HG03571 (cell line): ENCODE results near the gene CCDC83.
A peak's percentile ranks its signal among the peaks of the same experiment; 100 is the strongest.

Source experiments
- ATAC-seq: cut with Tn5 transposase; IDR thresholded peaks from one replicate; pipeline ENCODE4 v1.9.1; 2021; ENCODE audit not compliant: unreplicated experiment

Gene CCDC83

GRCh38 chr11:85855341-85855656, at the start of gene CCDC83:
CCDC83 (plus strand) TSS chr11:85855383; CDS start chr11:85865124, 9,741 bp downstream.
- ATAC-seq, result no peak

GRCh38 chr11:85805387-85805786, 49.8 kb upstream of the CCDC83 start:
- no peak for ATAC-seq

- no peak for ATAC-seq
Measured at GRCh38 chr11:85806016-85806415, 49.2 kb upstream of the CCDC83 start.

GRCh38 chr11:85806876-85807275, 48.3 kb upstream of the CCDC83 start:
- no peak for ATAC-seq

GRCh38 chr11:85809191-85809590, 46.0 kb upstream of the CCDC83 start:
- no peak for ATAC-seq

GRCh38 chr11:85809863-85810262, 45.3 kb upstream of the CCDC83 start:
- no peak for ATAC-seq

GRCh38 chr11:85810521-85810870, 44.7 kb upstream of the CCDC83 start:
- no peak for ATAC-seq

GRCh38 chr11:85810871-85811611, 44.1 kb upstream of the CCDC83 start, which contains the start of gene SYTL2:
SYTL2 (minus strand) TSS chr11:85811141; CDS start chr11:85757725, 53,416 bp downstream.
- peak; percentile 76 for ATAC-seq

GRCh38 chr11:85811624-85812023, 43.6 kb upstream of the CCDC83 start:
- no peak for ATAC-seq

- ATAC-seq, result no peak
Measured at GRCh38 chr11:85813721-85814120, 41.5 kb upstream of the CCDC83 start.

GRCh38 chr11:85815186-85815931, 39.8 kb upstream of the CCDC83 start:
- no peak for ATAC-seq

GRCh38 chr11:85819441-85819840, 35.7 kb upstream of the CCDC83 start:
- no peak for ATAC-seq

- ATAC-seq, result no peak
Measured at GRCh38 chr11:85821636-85822035, 33.5 kb upstream of the CCDC83 start.

GRCh38 chr11:85822814-85823213, 32.4 kb upstream of the CCDC83 start:
- no peak for ATAC-seq

GRCh38 chr11:85823816-85824215, 31.4 kb upstream of the CCDC83 start:
- no peak for ATAC-seq

GRCh38 chr11:85825616-85826015, 29.6 kb upstream of the CCDC83 start:
- ATAC-seq, result no peak

GRCh38 chr11:85826116-85826855, 28.9 kb upstream of the CCDC83 start:
- peak; percentile 63 for ATAC-seq

- no peak for ATAC-seq
Measured at GRCh38 chr11:85827748-85828639, 27.2 kb upstream of the CCDC83 start.

- no peak for ATAC-seq
Measured at GRCh38 chr11:85828640-85828978, 26.6 kb upstream of the CCDC83 start.

GRCh38 chr11:85829172-85829571, 26.0 kb upstream of the CCDC83 start:
- ATAC-seq, result no peak

- no peak for ATAC-seq
Measured at GRCh38 chr11:85831050-85831449, 24.1 kb upstream of the CCDC83 start.
